WTC11 (cell line): ENCODE data around the gene ENTREP1. TPM values are rescaled to one million over a fixed set of nuclear protein-coding genes. Genes with fewer than 3 reads are reported as not detected.

ENCODE experiments used
- ATAC-seq: fragments of 200-7000 bp; cut with Tn5 transposase; 2 replicates; pipeline ENCODE4 v1.10.0; 2021; ENCODE audit warnings: mild to moderate bottlenecking, moderate library complexity
- CTCF ChIA-PET: fragments of 300-600 bp; sonication (Branson Sonifier 250); formaldehyde crosslinking; loops from one replicate; lab custom pipeline; 2021; ENCODE audit warnings: antibody characterized with exemption; lab: Charles Lee
- POLR2A ChIA-PET: fragments of 350-600 bp; sonication (Branson Sonifier 250); formaldehyde crosslinking; loops from one replicate; lab custom pipeline; 2021; ENCODE audit warnings: antibody characterized with exemption; lab: Charles Lee
- DNase-seq: peaks from one replicate; pipeline ENCODE4 v3.0.0; 2021; ENCODE audit warnings: low spot score
- H3K27ac Mint-ChIP-seq: 2 replicates; pipeline ENCODE4 v1.8.0; 2021; ENCODE audit warnings: mixed read lengths
- H3K27me3 Mint-ChIP-seq: 2 replicates; pipeline ENCODE4 v1.8.0; 2021; ENCODE audit warnings: low read depth, mild to moderate bottlenecking, moderate library complexity, mixed read lengths
- H3K36me3 Mint-ChIP-seq: 2 replicates; pipeline ENCODE4 v1.8.0; 2021; ENCODE audit warnings: mixed read lengths
- H3K4me1 Mint-ChIP-seq: 2 replicates; pipeline ENCODE4 v1.8.0; 2022; ENCODE audit warnings: mixed read lengths
- H3K4me3 Mint-ChIP-seq: 2 replicates; pipeline ENCODE4 v1.8.0; 2021; ENCODE audit warnings: mild to moderate bottlenecking, moderate library complexity, mixed read lengths
- H3K9me3 Mint-ChIP-seq: 2 replicates; pipeline ENCODE4 v1.8.0; 2021; ENCODE audit warnings: mixed read lengths
- CTCF ChIP-seq: fragments of 200-600 bp; IDR thresholded peaks from 2 replicates; pipeline ENCODE4 v1.8.0; 2022; ENCODE audit warnings: antibody characterized with exemption
- FOXP1 ChIP-seq: sonication (generic); formaldehyde crosslinking; IDR thresholded peaks from 2 replicates; pipeline ENCODE4 v1.8.0; 2022; ENCODE audit warnings: missing genetic modification reagents, mild to moderate bottlenecking, moderate library complexity, borderline replicate concordance
- GRHL2 ChIP-seq: fragments of 250-450 bp; sonication (Bioruptor Pico); IDR thresholded peaks from 2 replicates; pipeline ENCODE4 v1.8.0; 2022; ENCODE audit warnings: mild to moderate bottlenecking, moderate library complexity; ENCODE audit not compliant: insufficient replicate concordance, severe bottlenecking
- GTF2I ChIP-seq: fragments of 250-450 bp; sonication (Bioruptor Pico); conservative IDR thresholded peaks from 2 replicates; pipeline ENCODE4 v1.4.0; 2021; ENCODE audit warnings: mild to moderate bottlenecking
- JAZF1 ChIP-seq: fragments of 250-450 bp; sonication (Bioruptor Pico); IDR thresholded peaks from 2 replicates; pipeline ENCODE4 v1.9.0; 2021; ENCODE audit warnings: moderate library complexity, mild to moderate bottlenecking, inconsistent platforms
- MAX ChIP-seq: sonication (generic); formaldehyde crosslinking; IDR thresholded peaks from 2 replicates; pipeline ENCODE4 v1.8.0; 2022; ENCODE audit warnings: mild to moderate bottlenecking, missing genetic modification reagents
- NFATC4 ChIP-seq: fragments of 250-450 bp; sonication (Bioruptor Pico); IDR thresholded peaks from 2 replicates; pipeline ENCODE4 v1.9.0; 2021; ENCODE audit warnings: mild to moderate bottlenecking
- NFYB ChIP-seq: sonication (generic); formaldehyde crosslinking; conservative IDR thresholded peaks from 2 replicates; pipeline ENCODE4 v1.8.0; 2022; ENCODE audit warnings: low read depth, missing genetic modification reagents
- NR1H2 ChIP-seq: sonication (generic); formaldehyde crosslinking; IDR thresholded peaks from 2 replicates; pipeline ENCODE4 v1.9.0; 2021; ENCODE audit warnings: mild to moderate bottlenecking, moderate library complexity, missing genetic modification reagents
- NR2C2 ChIP-seq: sonication (generic); formaldehyde crosslinking; IDR thresholded peaks from 2 replicates; pipeline ENCODE4 v1.8.0; 2022; ENCODE audit warnings: mild to moderate bottlenecking, missing genetic modification reagents
- NR3C1 ChIP-seq: sonication (generic); formaldehyde crosslinking; conservative IDR thresholded peaks from 2 replicates; pipeline ENCODE4 v1.8.1; 2023; ENCODE audit warnings: low read depth, mild to moderate bottlenecking, missing genetic modification reagents
- PRRX2 ChIP-seq: fragments of 250-450 bp; sonication (Bioruptor Pico); IDR thresholded peaks from 2 replicates; pipeline ENCODE4 v1.8.0; 2021; ENCODE audit warnings: mild to moderate bottlenecking
- RELA ChIP-seq: sonication (generic); formaldehyde crosslinking; IDR thresholded peaks from 2 replicates; pipeline ENCODE4 v1.8.1; 2022; ENCODE audit warnings: missing genetic modification reagents, mild to moderate bottlenecking, borderline replicate concordance
- SMAD3 ChIP-seq: sonication (generic); formaldehyde crosslinking; IDR thresholded peaks from 2 replicates; pipeline ENCODE4 v1.8.0; 2022; ENCODE audit warnings: missing genetic modification reagents, mild to moderate bottlenecking, borderline replicate concordance
- SMAD4 ChIP-seq: sonication (generic); formaldehyde crosslinking; IDR thresholded peaks from 2 replicates; pipeline ENCODE4 v1.8.0; 2022; ENCODE audit warnings: mild to moderate bottlenecking, missing genetic modification reagents
- SP1 ChIP-seq: sonication (generic); formaldehyde crosslinking; conservative IDR thresholded peaks from 2 replicates; pipeline ENCODE4 v1.8.1; 2022; ENCODE audit warnings: missing genetic modification reagents
- TP53 ChIP-seq: sonication (generic); formaldehyde crosslinking; IDR thresholded peaks from 2 replicates; pipeline ENCODE4 v1.8.1; 2023; ENCODE audit warnings: mild to moderate bottlenecking, missing genetic modification reagents
- ZNF138 ChIP-seq: sonication (generic); formaldehyde crosslinking; conservative IDR thresholded peaks from 2 replicates; pipeline ENCODE4 v1.8.1; 2022; ENCODE audit warnings: mild to moderate bottlenecking, moderate library complexity, missing genetic modification reagents
- ZNF232 ChIP-seq: sonication (generic); formaldehyde crosslinking; IDR thresholded peaks from 2 replicates; pipeline ENCODE4 v1.8.0; 2022; ENCODE audit warnings: mild to moderate bottlenecking, missing genetic modification reagents
- ZNF317 ChIP-seq: sonication (generic); formaldehyde crosslinking; IDR thresholded peaks from 2 replicates; pipeline ENCODE4 v1.8.1; 2023; ENCODE audit warnings: low read depth, mild to moderate bottlenecking, moderate library complexity, missing genetic modification reagents, borderline replicate concordance
- total RNA-seq: library from RNA; stranded (reverse); gene quantifications from 3 replicates; pipeline ENCODE4 v1.2.3, GENCODE V29; 2021
- TF ChIP-seq, protein P1 (sequence below): sonication (generic); formaldehyde crosslinking; IDR thresholded peaks from 2 replicates; pipeline ENCODE4 v1.8.1; 2023; ENCODE audit warnings: mild to moderate bottlenecking, missing genetic modification reagents, borderline replicate concordance
- TF ChIP-seq, protein P2 (sequence below): sonication (generic); formaldehyde crosslinking; IDR thresholded peaks from 2 replicates; pipeline ENCODE4 v1.8.0; 2023; ENCODE audit warnings: missing genetic modification reagents, mild to moderate bottlenecking, borderline replicate concordance
- TF ChIP-seq, protein P3 (sequence below): sonication (generic); formaldehyde crosslinking; IDR thresholded peaks from 2 replicates; pipeline ENCODE4 v1.8.1; 2022; ENCODE audit warnings: low read depth, missing genetic modification reagents, borderline replicate concordance
- TF ChIP-seq, protein P4 (sequence below): fragments of 250-450 bp; sonication (Bioruptor Pico); IDR thresholded peaks from 2 replicates; pipeline ENCODE4 v1.9.0; 2021; ENCODE audit warnings: mild to moderate bottlenecking

ENTREP1 gene
- total RNA-seq, 1 experiment from 2014 or later: 22.4 TPM

- TF ChIP-seq PRRX2 (CRISPR knock-in tag) (no peak; the same call in 1 of the 2 replicates), FOXP1 (CRISPR knock-in tag) (peak; percentile 45; the same call in 1 of the 2 replicates), JAZF1 (CRISPR knock-in tag) (no peak), ZNF138 (CRISPR knock-in tag) (peak; percentile 17; the same call in 1 of the 2 replicates), CTCF (no peak), MAX (CRISPR knock-in tag) (peak; percentile 90), NFATC4 (CRISPR knock-in tag) (no peak)
- TF ChIP-seq, protein P1, sequence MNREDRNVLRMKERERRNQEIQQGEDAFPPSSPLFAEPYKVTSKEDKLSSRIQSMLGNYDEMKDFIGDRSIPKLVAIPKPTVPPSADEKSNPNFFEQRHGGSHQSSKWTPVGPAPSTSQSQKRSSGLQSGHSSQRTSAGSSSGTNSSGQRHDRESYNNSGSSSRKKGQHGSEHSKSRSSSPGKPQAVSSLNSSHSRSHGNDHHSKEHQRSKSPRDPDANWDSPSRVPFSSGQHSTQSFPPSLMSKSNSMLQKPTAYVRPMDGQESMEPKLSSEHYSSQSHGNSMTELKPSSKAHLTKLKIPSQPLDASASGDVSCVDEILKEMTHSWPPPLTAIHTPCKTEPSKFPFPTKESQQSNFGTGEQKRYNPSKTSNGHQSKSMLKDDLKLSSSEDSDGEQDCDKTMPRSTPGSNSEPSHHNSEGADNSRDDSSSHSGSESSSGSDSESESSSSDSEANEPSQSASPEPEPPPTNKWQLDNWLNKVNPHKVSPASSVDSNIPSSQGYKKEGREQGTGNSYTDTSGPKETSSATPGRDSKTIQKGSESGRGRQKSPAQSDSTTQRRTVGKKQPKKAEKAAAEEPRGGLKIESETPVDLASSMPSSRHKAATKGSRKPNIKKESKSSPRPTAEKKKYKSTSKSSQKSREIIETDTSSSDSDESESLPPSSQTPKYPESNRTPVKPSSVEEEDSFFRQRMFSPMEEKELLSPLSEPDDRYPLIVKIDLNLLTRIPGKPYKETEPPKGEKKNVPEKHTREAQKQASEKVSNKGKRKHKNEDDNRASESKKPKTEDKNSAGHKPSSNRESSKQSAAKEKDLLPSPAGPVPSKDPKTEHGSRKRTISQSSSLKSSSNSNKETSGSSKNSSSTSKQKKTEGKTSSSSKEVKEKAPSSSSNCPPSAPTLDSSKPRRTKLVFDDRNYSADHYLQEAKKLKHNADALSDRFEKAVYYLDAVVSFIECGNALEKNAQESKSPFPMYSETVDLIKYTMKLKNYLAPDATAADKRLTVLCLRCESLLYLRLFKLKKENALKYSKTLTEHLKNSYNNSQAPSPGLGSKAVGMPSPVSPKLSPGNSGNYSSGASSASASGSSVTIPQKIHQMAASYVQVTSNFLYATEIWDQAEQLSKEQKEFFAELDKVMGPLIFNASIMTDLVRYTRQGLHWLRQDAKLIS (CRISPR knock-in tag): 0 out of 2 replicates have a peak, but pooled peaks have one; percentile 68
- TF ChIP-seq, protein P2, sequence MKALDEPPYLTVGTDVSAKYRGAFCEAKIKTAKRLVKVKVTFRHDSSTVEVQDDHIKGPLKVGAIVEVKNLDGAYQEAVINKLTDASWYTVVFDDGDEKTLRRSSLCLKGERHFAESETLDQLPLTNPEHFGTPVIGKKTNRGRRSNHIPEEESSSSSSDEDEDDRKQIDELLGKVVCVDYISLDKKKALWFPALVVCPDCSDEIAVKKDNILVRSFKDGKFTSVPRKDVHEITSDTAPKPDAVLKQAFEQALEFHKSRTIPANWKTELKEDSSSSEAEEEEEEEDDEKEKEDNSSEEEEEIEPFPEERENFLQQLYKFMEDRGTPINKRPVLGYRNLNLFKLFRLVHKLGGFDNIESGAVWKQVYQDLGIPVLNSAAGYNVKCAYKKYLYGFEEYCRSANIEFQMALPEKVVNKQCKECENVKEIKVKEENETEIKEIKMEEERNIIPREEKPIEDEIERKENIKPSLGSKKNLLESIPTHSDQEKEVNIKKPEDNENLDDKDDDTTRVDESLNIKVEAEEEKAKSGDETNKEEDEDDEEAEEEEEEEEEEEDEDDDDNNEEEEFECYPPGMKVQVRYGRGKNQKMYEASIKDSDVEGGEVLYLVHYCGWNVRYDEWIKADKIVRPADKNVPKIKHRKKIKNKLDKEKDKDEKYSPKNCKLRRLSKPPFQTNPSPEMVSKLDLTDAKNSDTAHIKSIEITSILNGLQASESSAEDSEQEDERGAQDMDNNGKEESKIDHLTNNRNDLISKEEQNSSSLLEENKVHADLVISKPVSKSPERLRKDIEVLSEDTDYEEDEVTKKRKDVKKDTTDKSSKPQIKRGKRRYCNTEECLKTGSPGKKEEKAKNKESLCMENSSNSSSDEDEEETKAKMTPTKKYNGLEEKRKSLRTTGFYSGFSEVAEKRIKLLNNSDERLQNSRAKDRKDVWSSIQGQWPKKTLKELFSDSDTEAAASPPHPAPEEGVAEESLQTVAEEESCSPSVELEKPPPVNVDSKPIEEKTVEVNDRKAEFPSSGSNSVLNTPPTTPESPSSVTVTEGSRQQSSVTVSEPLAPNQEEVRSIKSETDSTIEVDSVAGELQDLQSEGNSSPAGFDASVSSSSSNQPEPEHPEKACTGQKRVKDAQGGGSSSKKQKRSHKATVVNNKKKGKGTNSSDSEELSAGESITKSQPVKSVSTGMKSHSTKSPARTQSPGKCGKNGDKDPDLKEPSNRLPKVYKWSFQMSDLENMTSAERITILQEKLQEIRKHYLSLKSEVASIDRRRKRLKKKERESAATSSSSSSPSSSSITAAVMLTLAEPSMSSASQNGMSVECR: peak; percentile 54; the same call in 1 of the 2 replicates
- TF ChIP-seq, all 79 proteins: peak for 26
Observed at GRCh38 chr9:69324549-69325401, at the start of gene ENTREP1 (continued).

GRCh38 chr9:69276775-69277174 is 48.2 kb upstream of the ENTREP1 start:
- peaks cover 8% of the 10 kb centered on the region for H3K27me3 Mint-ChIP-seq
- peak; percentile 34; the same call in 1 of the 2 replicates for ATAC-seq
- CTCF ChIA-PET: interaction anchor here (1.1 kb wide), 1 partner anchor 13 kb away, joined by 3 read pairs; no protein-coding TSS in a partner anchor
- DNase-seq: no peak
- H3K36me3 Mint-ChIP-seq: peaks cover 16% of the 10 kb centered on the region
- TF ChIP-seq GRHL2 (CRISPR knock-in tag) (no peak), SMAD3 (CRISPR knock-in tag) (no peak), NFYB (CRISPR knock-in tag) (no peak), ZNF138 (CRISPR knock-in tag) (no peak), NR2C2 (CRISPR knock-in tag) (no peak), SP1 (CRISPR knock-in tag) (no peak), TP53 (CRISPR knock-in tag) (no peak), ZNF317 (CRISPR knock-in tag) (no peak), NR1H2 (no peak), NR3C1 (no peak), RELA (CRISPR knock-in tag) (no peak), SMAD4 (CRISPR knock-in tag) (no peak), ZNF232 (CRISPR knock-in tag) (no peak), GTF2I (no peak)
- TF ChIP-seq, protein P3, sequence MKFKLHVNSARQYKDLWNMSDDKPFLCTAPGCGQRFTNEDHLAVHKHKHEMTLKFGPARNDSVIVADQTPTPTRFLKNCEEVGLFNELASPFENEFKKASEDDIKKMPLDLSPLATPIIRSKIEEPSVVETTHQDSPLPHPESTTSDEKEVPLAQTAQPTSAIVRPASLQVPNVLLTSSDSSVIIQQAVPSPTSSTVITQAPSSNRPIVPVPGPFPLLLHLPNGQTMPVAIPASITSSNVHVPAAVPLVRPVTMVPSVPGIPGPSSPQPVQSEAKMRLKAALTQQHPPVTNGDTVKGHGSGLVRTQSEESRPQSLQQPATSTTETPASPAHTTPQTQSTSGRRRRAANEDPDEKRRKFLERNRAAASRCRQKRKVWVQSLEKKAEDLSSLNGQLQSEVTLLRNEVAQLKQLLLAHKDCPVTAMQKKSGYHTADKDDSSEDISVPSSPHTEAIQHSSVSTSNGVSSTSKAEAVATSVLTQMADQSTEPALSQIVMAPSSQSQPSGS (CRISPR knock-in tag): no peak
- TF ChIP-seq, protein P4, sequence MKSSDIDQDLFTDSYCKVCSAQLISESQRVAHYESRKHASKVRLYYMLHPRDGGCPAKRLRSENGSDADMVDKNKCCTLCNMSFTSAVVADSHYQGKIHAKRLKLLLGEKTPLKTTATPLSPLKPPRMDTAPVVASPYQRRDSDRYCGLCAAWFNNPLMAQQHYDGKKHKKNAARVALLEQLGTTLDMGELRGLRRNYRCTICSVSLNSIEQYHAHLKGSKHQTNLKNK (CRISPR knock-in tag): no peak
- peaks cover 18% of the 10 kb centered on the region for H3K4me1 Mint-ChIP-seq
- H3K27ac Mint-ChIP-seq: no peak overlapping the region
- H3K9me3 Mint-ChIP-seq: peaks cover 31% of the 10 kb centered on the region
- POLR2A ChIA-PET: no interaction called here
- H3K4me3 Mint-ChIP-seq: no peak overlapping the region
